ENCODE data around the gene ANKS6. TPM values are rescaled to one million over a fixed set of nuclear protein-coding genes. Genes with fewer than 3 reads are reported as not detected.

Gene ANKS6
- total RNA-seq, 4 donors from 2014 or later = 7.0 to 37.8 (median 10.3) TPM

DNA sequence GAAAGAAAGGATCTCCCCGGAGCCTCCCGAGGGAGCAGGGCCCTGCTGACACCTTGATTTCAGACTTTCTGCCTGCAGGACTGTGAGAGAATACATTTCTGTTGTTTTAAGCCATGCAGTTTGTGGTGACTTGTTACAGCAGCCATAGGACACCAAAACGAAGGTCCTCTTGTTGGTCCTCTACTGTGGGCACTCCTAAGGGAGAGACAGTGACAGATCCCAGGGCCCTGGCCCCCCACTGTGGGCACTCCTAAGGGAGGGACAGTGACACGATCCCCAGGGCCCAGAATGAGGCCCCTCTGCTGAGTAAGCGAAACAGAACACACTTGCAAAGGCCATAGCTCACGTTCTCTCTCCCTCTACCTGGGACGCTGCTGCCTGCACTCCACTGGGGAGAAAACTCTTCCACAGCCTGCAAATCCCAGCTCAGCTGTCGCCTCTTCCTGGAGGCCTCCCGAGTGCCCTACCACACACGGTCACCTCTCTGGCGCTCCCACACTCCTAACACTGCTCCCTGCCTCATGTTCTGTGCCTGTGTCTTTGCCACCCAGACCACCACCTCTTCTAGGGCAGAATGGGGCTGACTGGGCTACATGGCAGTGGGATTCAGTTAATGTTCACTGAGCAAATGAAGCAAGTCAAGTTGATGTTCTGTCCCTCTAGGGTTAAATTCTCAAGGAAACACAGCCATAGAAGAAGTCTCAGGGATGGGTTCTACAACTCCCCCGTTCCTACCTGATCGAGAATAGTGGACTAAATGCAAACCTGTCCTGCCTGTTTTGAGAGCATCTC lies 23.8 kb downstream of the ANKS6 start:
- Histone ChIP-seq H3K4me3 (no peak overlapping the region), H3K9me3 (no peaks in the 10 kb centered on the region), H3K27me3 (no peaks in the 10 kb centered on the region), H3K36me3 (peaks cover 55% of the 10 kb centered on the region), H3K27ac (no peak overlapping the region), H3K4me1 (no peaks in the 10 kb centered on the region)
- no peak for TF ChIP-seq POLR2AphosphoS5 (IDR thresholded peaks at IDR 0.05)
- DNase-seq (ENCODE audit: low spot score in 2 of 2) = no peak
- 93% methylated on average over 13 of the region's 13 CpGs for WGBS

- H3K27me3 ChIP-seq = no peaks in the 10 kb centered on the region
- no peaks in the 10 kb centered on the region for H3K9me3 ChIP-seq
- DNase-seq (ENCODE audit: low spot score in 2 of 2) = no peak
- no peak overlapping the region for H3K4me3 ChIP-seq
- WGBS = 94% methylated on average over 15 of the region's 15 CpGs
- H3K36me3 ChIP-seq = peaks cover 66% of the 10 kb centered on the region
- TF ChIP-seq EP300 (IDR thresholded peaks at IDR 0.05) = no peak
- TF ChIP-seq, protein P1, sequence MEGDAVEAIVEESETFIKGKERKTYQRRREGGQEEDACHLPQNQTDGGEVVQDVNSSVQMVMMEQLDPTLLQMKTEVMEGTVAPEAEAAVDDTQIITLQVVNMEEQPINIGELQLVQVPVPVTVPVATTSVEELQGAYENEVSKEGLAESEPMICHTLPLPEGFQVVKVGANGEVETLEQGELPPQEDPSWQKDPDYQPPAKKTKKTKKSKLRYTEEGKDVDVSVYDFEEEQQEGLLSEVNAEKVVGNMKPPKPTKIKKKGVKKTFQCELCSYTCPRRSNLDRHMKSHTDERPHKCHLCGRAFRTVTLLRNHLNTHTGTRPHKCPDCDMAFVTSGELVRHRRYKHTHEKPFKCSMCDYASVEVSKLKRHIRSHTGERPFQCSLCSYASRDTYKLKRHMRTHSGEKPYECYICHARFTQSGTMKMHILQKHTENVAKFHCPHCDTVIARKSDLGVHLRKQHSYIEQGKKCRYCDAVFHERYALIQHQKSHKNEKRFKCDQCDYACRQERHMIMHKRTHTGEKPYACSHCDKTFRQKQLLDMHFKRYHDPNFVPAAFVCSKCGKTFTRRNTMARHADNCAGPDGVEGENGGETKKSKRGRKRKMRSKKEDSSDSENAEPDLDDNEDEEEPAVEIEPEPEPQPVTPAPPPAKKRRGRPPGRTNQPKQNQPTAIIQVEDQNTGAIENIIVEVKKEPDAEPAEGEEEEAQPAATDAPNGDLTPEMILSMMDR (IDR thresholded peaks at IDR 0.05) = no peak
- TF ChIP-seq POLR2A (IDR thresholded peaks at IDR 0.05) = no peak
- no peak for TF ChIP-seq POLR2AphosphoS5 (IDR thresholded peaks at IDR 0.05)
- H3K4me1 ChIP-seq = no peaks in the 10 kb centered on the region
- H3K27ac ChIP-seq = no peak overlapping the region
Observed at GRCh38 chr9:98771209-98771874, 25.0 kb downstream of the ANKS6 start.

DNA sequence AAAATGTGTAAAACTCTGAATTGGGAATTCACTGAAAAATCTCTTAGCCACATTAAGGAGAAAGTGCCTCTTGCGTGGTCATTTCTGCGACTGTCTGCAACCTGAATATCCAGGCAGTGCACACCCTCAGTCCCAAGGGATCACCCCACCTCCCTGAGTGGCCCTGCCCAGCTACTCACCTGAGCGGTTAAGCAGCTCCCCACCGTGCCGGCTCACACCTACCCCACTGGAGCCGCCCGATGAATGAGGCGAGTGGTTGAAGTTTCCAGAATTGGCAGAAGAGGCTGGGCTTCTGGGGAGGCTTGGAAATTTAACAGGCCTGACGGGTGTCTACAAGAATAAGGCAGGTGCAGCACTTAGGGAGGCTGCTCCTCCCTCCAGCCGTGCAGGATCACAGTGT lies 25.6 kb downstream of the ANKS6 start:
- no peak for DNase-seq (ENCODE audit: low spot score in 2 of 2)
- Histone ChIP-seq H3K4me3 (no peak overlapping the region), H3K4me1 (no peaks in the 10 kb centered on the region), H3K27me3 (no peaks in the 10 kb centered on the region), H3K9me3 (no peaks in the 10 kb centered on the region), H3K27ac (no peak overlapping the region), H3K36me3 (peaks cover 68% of the 10 kb centered on the region)
- 96% methylated on average over 8 of the region's 10 CpGs for WGBS
- TF ChIP-seq EP300 (IDR thresholded peaks at IDR 0.05) = no peak
- no peak for TF ChIP-seq POLR2A (IDR thresholded peaks at IDR 0.05)
- no peak for TF ChIP-seq POLR2AphosphoS5 (IDR thresholded peaks at IDR 0.05)
- TF ChIP-seq, protein P1 (IDR thresholded peaks at IDR 0.05) = no peak

DNA sequence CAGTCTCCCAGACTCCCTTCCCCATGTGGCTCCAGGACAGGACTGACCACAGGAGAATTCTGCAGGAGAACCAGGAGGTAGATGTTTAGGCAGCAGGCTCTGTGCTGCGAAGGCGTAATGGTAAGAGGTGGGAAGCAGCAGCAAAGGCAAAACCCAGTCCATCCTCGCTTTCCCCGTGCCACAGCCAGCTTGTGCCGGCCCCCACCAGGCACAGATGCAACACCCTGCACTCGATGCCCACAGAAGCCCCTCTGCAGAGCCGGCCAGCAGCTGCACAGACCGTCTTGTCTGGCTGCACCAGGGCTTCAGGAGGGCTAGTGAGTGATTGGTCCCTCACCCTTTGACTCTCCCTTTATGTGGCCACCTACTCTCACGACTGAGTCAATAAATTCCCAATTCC lies 28.0 kb downstream of the ANKS6 start:
- H3K27ac ChIP-seq = no peak overlapping the region
- WGBS = 95% methylated on average over 9 of the region's 9 CpGs
- H3K9me3 ChIP-seq = peaks cover 4% of the 10 kb centered on the region
- TF ChIP-seq POLR2AphosphoS5 (IDR thresholded peaks at IDR 0.05) (no peak), POLR2A (IDR thresholded peaks at IDR 0.05) (no peak), EP300 (IDR thresholded peaks at IDR 0.05) (no peak)
- TF ChIP-seq, protein P1 (IDR thresholded peaks at IDR 0.05) = no peak
- H3K27me3 ChIP-seq = no peaks in the 10 kb centered on the region
- H3K36me3 ChIP-seq = peaks cover 60% of the 10 kb centered on the region
- H3K4me3 ChIP-seq = no peak overlapping the region
- no peak for DNase-seq (ENCODE audit: low spot score in 2 of 2)
- H3K4me1 ChIP-seq = no peaks in the 10 kb centered on the region

GRCh38 chr9:98767915-98768314 lies 28.4 kb downstream of the ANKS6 start:
- peaks cover 4% of the 10 kb centered on the region for H3K9me3 ChIP-seq
- peaks cover 55% of the 10 kb centered on the region for H3K36me3 ChIP-seq
- TF ChIP-seq, protein P1 (IDR thresholded peaks at IDR 0.05) = no peak
- TF ChIP-seq EP300 (IDR thresholded peaks at IDR 0.05) (no peak), POLR2A (IDR thresholded peaks at IDR 0.05) (no peak), POLR2AphosphoS5 (IDR thresholded peaks at IDR 0.05) (no peak)
- WGBS = 94% methylated on average over 7 of the region's 7 CpGs
- H3K27me3 ChIP-seq = no peaks in the 10 kb centered on the region
- DNase-seq (ENCODE audit: low spot score in 2 of 2) = no peak
- H3K4me3 ChIP-seq = no peak overlapping the region
- no peaks in the 10 kb centered on the region for H3K4me1 ChIP-seq
- H3K27ac ChIP-seq = no peak overlapping the region
